B cell (primary cell): Measurements from ENCODE around the gene DEFB128.
"Not testable (repeated sequence)": the region's sequence is repeated elsewhere in the genome, so short reads cannot be mapped to it uniquely, and the experiment has no call there.

Experiments
- EZH2 ChIP-seq: IDR thresholded peaks from 2 replicates; pipeline ENCODE4 v1.6.1; 2012; ENCODE audit warnings: borderline replicate concordance, low read depth, mild to moderate bottlenecking, moderate library complexity, low read length; ENCODE audit not compliant: insufficient read depth, poor library complexity, severe bottlenecking
- TF ChIP-seq, protein P1 (sequence below): fragments of 200-600 bp; IDR thresholded peaks from one replicate; pipeline ENCODE4 v1.8.0; 2022; ENCODE audit warnings: antibody characterized with exemption, mild to moderate bottlenecking

DNA sequence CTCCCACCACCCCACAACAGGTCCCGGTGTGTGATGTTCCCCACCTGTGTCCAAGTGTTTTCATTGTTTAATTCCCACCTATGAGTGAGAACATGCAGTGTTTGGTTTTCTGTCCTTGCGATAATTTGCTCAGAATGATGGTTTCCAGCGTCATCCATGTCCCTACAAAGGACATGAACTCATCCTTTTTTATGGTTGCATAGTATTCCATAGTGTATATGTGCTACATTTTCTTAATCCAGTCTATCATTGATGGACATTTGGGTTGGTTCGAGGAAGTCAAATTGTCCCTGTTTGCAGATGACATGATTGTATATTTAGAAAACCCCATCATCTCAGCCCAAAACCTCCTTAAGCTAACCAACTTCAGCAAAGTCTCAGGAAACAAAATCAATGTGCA is 14.1 kb upstream of the DEFB128 start:
- TF ChIP-seq, protein P1, sequence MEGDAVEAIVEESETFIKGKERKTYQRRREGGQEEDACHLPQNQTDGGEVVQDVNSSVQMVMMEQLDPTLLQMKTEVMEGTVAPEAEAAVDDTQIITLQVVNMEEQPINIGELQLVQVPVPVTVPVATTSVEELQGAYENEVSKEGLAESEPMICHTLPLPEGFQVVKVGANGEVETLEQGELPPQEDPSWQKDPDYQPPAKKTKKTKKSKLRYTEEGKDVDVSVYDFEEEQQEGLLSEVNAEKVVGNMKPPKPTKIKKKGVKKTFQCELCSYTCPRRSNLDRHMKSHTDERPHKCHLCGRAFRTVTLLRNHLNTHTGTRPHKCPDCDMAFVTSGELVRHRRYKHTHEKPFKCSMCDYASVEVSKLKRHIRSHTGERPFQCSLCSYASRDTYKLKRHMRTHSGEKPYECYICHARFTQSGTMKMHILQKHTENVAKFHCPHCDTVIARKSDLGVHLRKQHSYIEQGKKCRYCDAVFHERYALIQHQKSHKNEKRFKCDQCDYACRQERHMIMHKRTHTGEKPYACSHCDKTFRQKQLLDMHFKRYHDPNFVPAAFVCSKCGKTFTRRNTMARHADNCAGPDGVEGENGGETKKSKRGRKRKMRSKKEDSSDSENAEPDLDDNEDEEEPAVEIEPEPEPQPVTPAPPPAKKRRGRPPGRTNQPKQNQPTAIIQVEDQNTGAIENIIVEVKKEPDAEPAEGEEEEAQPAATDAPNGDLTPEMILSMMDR, result not testable (repeated sequence)
- not testable (repeated sequence) for TF ChIP-seq EZH2
